NCI-H2196 (cell line): Measurements from ENCODE around the gene PTGES2.

Source experiments
- DNase-seq: peaks from one replicate; lab custom pipeline; 2025; ENCODE audit not compliant: unreplicated experiment; lab: John Stamatoyannopoulos, UW

The PTGES2 gene

DNA sequence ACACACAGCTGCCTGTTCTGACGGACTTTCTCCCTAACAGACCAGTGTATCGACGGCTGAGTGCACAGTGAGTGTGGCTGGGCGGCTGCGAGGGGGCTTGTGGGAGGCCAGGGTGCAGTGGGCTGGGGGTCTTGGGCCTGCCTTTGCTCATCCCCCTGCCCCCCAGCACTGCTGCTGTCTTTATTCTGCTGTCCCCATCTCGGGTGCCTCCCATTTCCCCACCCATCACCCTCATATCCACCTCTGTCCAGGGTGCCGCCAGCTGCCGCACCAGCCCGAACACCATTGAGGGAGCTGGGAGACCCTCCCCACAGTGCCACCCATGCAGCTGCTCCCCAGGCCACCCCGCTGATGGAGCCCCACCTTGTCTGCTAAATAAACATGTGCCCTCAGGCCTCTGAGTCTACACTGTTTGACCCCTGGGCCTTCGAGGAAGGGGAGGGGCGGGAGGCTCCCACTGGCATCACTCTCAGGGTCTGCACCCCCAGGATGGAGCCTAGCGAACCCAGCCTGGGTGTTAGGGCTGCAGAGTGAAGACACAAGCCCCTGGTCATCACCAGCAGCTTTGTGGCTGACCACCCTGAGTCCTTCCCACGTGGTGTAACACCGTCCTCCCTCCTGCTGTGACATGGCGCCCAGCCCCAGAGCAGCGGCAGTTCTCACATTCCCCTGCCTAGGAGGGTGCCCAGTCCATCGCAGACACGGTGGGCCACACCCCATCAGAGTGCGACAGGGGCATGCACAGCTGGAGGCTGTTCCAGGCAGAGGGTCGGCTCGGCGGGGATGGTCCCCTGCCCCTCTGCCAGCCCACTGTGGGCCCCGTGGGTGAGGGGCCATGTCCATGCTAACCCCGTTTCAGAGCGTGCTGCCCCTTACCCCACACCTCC lies 25.8 kb upstream of the PTGES2 start:
- DNase-seq = no peak

- no peak for DNase-seq
Measured at GRCh38 chr9:128152133-128153059, 24.9 kb upstream of the PTGES2 start.

DNA sequence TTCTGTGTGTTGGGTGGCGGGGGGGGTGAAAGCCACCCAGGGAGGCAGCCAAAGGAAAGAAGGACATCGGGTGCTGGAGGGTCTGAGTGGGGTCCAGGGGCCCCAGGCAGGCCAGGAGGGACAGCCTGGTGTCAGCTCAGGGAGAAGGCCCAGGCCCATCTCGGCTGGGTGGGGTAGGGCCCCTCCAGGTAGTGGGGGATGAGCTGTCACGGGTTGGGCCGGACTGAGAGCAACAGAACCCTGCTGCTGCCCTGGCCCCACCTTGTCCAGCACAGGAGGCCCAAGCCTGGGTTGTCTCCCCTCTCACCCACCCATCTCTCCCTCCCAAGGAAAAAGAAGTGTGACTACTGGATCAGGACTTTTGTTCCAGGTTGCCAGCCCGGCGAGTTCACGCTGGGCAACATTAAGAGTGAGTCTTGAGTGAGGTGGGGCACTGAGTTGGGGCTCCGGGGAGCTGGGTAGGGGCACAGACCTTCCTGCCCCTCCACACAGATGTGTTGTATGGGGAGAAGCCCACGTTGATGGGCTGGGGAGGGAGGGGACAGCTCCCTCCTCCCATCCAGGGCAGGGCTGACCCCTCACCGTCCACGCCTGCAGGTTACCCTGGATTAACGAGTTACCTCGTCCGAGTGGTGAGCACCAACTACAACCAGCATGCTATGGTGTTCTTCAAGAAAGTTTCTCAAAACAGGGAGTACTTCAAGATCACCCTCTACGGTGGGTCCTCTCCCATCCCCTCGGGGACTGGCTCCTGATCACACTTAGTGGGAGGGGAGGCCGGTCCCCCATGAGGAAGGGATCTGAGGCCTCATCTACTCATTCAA lies 24.0 kb upstream of the PTGES2 start:
- no peak for DNase-seq

DNA sequence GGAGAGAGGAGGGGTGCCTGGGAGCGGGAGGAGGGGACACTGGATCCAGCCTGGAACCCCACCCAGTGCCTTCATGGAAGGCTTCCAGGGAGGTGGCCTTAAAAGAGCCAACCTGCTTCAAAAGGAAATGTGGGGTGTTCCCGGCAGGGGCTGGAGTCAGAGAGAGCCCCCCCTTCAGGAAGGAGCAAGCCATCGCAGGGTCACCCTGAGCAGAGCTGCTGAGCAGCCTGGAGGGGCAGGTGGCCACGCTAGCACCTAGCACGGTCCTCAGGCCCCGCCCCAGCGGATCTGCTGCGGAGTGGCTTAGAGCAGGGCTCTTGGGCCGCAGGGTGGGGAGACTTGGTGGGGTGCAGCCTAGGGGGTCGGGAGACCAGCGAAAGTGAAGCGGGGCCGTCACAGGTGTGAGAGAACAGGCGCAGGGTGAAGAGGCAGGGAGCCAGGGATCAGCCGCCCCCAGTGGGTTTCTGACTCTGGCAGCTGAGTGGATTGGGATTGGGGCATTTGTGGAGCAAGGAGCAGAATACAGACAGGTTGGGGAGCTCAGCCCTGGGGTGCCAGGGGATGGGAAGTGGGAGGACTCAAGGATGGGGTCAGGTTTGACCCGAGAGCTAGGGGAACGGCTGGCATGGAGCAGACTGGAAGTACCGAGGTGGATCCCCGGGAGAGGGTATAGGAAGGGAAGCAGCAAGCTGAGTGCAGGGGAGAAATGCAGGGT lies 23.2 kb upstream of the PTGES2 start:
- no peak for DNase-seq

GRCh38 chr9:128149951-128150593 lies 22.5 kb upstream of the PTGES2 start:
- DNase-seq = no peak

- no peak for DNase-seq
Measured at GRCh38 chr9:128149001-128149701, 21.6 kb upstream of the PTGES2 start, which contains the start of gene LCN2. Gene LCN2 (plus strand): TSS chr9:128149453. CDS start chr9:128149526, 73 bp downstream.

DNA sequence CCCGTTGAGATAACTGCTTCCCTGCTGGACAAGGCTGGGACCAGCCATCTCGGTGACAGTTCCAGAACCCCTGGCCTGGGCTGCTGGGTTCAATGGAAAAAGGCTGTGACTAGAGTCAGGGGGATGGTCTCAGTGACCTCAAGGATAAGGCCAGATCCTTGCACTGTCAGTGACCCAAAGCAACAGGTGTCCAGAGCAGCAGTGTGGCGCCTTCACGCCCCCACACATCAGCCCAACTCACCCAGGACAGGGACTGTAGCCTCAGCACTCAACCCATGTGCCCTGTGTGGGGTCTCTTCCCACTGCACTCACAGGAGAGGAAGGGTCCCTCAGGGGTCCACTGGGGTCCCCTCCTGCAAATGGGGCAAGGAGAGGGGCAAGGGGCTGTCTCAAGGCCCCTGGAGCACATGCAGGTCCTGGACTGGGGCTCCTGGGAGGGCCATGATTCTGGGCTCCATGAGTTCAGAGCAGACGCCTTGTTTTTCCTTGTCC lies 21.0 kb upstream of the PTGES2 start:
- DNase-seq = no peak

DNA sequence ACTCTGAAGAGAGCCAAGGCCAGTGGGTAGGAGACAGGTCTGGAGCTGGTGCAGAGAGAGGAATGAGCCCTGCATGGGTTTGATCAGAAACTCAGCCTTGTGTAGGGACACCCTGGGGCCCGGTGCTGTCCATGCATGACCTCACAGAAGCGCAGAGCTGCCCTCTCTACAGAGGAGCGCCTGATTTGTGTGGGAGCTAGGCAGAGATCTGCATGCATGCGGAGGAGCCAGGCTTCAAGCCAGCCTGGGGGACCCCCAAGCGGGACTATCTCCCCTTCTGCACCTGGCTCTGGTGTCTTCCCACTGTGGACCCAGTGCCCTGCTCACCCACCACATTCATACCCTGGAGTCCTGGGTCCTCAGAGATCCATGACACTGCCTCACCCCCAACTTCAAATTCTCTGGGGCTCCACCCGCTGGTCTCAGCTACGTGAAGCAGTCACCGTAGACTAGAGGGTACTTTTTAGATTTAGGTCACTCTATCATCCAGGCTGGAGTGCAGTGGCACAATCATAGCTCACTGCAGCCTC lies 19.1 kb upstream of the PTGES2 start:
- DNase-seq = no peak

DNA sequence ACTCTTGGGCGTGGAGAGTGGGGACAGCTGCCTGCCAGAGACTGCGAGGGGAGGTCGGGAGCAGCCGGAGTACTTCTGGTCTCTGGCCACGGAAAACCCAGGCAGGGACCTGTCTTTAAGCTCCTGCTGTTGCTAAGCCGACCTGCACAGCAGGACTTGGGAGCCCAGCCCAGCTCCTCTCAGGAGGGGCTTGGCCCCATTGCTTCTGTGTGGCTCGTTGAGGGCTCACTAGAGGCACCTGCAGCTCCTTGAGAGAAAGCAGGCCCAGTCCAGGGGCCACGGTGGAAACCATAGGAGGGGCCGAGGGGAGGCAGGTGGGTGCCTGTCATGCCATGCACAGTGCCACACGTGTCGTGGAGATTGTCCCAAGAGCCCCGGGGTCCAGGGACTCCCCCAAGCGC lies 18.4 kb upstream of the PTGES2 start:
- DNase-seq = no peak

- DNase-seq = no peak
Measured at GRCh38 chr9:128145536-128145935, 18.0 kb upstream of the PTGES2 start.

- no peak for DNase-seq
Measured at GRCh38 chr9:128144239-128145181, 17.0 kb upstream of the PTGES2 start.

DNA sequence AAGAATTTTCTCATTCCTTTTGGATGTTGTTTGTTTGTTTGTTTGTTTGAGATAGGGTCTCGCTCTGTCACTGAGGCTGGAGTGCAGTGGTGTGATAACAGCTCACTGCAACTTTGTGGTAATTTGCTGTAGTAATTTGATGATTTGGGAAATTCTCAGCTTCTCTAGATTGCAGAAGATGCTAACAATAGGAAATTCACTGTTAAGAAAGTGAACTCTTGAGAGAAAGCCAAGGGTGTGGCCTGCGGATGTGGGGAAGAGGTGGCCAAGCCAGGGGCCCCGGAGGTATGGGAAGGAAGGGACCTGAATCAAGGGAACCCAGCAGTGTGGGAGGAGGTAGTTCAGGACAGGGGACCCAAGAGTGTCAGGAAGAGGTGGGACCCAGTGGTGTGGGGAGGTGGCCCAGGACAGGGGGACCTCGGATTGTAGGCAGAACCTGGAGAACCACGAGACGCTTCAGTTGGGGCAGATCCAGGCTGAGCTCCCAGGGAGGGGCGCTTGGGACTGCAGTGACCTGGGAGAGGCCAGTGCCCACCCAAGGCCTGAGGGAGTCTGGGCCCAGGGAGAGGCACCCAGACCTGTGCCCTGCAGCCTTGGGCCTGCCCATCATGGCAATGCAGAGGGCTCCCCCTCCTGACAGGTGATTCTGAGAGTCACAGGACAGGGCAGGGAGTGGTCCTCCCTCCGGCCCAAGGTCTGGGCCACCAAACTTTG lies 16.2 kb upstream of the PTGES2 start:
- no peak for DNase-seq

DNA sequence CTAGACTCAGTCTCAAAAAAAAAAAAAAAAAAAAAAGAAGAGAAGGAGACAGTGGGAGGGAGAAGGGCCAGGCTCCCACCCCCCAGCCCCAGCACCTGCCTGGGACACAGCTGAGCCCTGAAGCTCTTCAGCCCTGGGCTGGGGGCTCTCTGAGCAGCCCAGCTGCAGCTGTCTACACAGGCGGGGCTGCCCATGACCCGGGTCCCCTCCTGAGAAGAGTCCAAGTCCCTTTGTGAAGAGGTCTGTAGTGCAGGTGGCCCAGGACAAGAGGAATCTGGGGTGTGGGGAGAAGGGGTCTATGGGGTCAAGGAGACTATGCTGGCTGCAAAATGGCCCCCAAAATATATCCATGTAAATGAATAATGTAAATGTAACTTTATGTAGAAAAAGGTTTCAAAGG lies 15.1 kb upstream of the PTGES2 start:
- no peak for DNase-seq

GRCh38 chr9:128142061-128142460 lies 14.5 kb upstream of the PTGES2 start:
- no peak for DNase-seq

DNA sequence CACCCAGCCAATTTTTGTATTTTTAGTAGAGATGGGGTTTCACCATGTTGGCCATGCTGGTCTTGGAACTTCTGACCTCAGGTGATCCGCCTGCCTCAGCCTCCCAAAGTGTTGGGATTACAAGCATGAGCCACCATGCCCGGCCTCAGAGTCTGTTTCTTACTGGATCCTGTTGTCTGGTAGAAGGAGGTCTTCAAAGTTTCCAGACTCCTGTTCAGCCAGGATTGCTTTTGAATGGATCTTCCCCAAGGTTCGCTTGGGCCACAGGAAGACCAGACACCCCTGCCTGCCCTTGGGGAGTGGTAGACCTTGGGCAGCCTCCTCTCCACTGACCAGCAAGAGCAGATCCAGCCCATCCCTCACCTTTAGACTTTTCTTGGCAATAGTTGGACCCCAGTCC lies 14.1 kb upstream of the PTGES2 start:
- no peak for DNase-seq

GRCh38 chr9:128139621-128140020 lies 12.1 kb upstream of the PTGES2 start:
- DNase-seq = no peak

- DNase-seq = no peak
Measured at GRCh38 chr9:128138001-128138400, 10.5 kb upstream of the PTGES2 start.
